HG03066 (cell line): Measurements from ENCODE around the gene TBC1D22A.

ENCODE experiments used
- ATAC-seq: cut with Tn5 transposase; IDR thresholded peaks from one replicate; pipeline ENCODE4 v1.9.1; 2021; ENCODE audit warnings: low read depth; ENCODE audit not compliant: unreplicated experiment

TBC1D22A gene

DNA sequence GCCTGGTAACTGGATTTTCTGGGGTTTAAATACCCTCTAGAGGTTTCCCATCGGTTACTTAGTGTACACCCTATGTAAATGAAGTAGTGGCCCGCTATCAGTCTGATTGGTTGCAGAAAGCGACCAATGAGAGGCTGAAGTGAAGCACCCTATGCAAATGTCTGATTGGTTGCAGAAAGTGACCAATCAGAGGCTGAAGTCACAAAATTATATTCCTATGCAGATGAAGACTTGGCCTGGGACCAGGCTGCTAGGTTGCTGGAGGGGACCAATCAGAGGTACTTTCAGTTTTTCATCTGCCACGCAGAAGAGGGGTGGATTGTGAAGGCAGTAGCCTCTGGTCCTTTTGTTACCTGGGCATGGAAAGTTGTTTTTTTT, 134.8 kb downstream of the TBC1D22A start:
- ATAC-seq: no peak

DNA sequence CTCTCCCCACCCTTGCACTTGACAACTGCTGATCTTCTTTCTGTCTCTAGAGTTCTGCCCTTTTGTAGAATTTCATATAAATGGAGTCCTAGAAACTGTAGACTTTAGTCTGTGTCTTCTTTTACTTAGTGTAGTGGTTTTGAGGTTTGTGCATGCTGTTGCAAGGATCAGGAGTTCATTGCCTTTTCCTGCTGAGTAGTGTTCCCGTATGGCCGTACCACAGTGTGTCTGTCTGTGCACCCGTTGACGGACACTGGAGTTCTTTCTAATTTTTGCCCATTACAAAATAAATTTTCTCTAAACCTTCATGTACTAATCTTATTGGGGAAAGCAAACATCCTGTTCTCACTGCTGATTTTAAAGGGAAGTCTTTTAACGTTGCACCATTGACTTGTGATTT, 138.1 kb downstream of the TBC1D22A start:
- ATAC-seq: no peak

DNA sequence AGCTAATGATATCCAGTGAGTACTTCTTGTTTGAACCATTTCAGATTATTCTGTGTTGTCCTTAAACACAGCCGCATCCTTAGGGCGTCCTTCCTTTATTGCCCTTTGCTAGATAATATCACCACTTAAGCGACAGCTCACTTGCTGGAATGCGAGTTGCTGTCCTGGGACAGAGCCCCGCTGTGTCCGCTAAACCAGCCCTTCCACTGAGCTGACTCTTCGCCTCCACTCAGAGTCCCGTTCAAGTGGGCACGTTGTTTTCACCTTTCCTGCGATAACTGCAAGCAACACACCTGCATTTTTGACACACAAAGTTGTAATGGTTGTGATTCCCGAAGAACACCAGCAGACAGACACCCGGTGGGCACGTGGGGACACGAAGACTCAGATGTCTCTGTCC, 140.0 kb downstream of the TBC1D22A start:
- ATAC-seq: no peak

DNA sequence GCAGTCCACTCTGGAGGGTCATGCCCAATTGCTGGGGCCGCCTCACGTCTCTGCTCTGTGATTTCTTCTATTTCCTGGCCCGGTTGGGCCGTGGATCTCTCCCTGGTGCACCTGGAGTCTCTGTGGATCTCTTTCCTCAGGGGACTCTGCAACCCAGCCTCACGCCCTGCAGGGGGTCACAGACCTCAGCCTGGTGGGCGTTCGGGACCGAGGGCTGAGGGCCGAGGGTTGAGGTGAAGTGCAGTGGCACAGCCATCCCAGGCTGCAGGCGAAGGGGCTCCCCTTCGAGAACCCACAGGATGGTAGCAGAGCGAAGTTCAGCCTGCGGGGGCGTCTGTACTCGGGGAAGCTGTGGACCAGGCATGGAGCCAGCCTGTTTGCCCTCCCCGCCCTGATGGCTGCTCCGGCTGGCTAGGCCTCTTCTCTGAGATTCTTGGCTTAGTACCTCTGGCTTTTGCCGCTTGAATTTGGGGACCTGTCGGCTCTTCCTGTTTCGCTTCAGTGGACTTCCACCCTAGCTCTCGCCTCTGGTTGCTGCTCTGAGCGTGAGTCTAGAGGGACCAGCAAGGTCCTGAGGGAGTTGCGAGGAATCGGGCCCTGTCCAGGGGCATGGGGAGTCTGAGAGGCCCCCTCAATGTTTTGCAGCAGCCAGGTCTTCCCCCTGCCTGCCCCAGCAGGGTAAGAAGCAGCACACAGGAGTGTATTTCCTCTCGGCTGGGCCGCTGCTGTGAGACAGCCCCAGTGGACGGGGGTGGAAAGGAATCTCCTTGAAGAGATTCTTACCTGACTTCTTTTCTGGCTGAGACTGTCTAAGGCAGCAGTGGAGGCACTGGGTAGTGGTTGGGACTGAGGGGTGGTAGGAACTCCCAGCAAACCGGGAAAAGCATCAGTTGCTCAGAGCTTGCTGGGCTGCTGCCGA, 140.8 kb downstream of the TBC1D22A start:
- no peak for ATAC-seq

DNA sequence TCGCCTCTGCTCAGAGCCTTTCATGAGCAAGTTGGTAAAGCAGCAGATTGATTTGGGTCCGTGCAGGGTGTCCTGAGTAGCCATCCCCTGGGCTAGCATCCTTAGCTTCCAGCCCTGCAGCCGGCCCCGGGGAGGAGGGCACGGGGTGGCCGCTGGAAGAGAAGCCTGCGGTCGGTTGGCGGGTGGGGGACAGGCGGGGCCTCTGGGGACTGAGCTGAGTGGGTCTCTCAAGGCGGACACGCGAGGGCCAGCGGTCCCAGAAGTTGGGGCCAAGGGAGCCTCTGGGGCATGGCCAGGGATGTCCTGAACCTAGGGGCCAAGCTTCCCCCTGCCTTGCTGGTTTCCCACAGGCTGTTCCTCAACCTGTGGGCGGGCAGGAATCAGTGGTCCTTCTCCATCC, 143.0 kb downstream of the TBC1D22A start:
- ATAC-seq: no peak

DNA sequence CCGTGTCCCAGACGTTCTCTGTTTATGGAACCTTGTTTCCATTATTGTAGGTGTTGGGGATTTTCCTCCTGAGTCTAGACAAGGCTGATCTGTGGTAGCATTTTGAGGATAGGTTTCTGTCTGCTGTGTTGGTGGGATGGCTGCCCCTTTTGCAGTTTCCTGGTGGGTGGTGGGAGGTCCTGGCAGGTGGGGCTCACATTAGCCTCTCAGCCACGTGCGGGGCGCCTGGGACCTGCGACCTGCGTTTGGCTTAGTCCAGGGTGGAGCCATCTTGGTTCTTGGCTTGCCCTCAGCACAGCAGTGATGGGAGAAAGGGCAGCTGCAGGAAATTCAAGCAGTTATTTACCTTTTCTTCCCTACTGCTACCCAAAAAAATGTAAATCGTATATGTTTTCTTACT, 143.4 kb downstream of the TBC1D22A start:
- ATAC-seq: no peak

DNA sequence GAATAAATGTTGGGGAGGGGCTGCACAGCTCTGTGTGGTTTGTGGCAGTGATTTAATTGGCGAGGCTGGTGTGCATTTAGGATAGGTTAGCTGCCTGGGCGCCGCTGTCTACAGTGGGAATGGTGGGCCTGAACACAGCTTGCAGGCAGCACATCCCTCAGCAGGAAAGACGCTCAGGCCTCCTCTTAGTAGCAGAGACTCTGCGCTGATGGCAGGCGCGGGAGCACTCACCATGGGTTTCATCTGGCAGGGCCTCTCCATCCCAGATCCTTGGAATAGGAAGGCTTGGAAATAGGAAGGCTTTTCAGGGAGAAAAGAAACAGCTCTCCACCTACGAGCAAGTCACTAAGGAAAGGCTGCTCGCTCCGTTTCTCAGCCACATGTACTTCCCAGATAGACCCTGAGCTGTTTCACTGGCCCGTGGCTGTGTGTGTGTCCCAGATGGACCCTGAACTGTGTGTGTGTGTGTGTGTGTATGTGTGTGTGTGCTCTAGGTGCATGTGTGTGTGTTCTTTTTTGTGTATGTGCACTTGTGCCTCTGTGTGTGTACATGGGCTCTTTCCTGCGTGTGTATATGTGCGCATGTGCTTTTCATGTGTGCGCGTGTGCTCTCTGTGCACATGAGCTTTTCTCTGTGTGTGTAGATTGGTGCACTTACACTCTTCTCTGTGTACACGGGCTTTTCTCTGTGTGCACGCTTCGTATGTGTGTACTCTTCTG, 144.0 kb downstream of the TBC1D22A start:
- ATAC-seq: no peak

DNA sequence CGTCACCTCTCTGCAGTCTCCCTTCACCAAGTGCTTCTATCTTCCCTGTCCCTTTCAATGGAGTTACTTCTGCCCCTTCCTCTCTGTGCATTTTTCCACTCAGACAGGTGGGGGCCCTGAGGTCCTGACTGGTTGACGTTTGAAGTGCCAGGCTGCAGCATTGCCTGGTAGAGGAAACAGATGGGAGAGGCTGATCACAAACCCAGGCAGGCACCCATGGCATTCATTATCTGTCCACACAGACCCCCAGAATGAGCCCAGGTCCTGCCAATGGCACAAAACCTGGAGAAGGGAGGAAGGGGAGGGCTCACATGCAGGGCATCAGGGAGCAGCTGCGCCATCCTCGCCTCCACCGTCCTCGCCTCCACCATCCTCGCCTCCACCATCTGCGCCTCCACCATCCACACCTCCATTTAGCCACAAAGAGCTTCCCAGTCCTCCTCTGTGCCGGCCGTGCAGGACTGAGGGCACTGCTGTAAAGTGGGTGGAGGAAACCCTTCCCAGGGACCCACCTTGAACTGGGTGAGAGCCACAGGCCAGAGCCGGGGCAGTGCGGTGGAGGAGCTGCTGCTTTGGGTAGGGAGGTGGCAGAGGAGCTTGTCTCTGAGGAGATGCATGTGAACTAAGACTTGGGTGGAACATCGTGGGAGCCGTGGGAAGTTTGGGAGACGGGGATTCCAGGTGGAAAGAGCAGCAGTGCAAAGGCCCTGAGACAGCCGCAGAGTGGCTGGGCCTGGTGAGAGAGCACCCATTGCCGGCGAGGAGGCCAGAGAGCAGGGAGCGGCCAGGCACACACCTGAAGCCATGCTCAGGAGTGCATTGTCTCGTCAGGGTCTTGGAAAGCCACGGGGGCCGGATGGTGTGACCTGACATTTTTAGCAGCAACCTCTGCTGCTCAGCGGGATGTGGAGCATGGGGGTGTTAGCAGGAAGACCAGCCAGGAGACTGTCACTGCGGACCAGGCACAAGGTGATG, 145.1 kb downstream of the TBC1D22A start:
- no peak for ATAC-seq

DNA sequence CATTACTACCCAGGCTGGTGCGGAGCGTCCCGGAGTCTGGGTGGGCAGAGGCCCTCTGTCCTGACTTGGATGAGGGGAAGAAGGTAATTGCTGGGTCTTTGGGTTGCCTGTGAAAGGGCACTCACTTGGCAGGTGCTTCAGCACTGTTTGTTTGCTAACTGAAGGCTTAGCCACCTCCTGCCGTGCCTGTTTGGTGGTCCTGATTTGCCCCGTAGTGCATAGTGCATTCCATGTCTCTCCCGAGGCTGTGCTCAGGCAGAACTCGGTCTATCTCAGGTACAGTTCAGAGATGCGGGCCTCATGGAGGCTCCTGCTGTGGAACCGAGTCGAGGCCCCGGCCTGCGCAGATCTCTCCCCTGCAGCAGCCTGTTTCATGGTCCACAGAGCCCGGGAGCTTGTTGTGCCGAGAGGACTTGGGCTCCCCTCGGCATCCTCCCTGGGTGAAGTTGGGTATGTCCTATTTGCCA, 146.2 kb downstream of the TBC1D22A start:
- no peak for ATAC-seq

DNA sequence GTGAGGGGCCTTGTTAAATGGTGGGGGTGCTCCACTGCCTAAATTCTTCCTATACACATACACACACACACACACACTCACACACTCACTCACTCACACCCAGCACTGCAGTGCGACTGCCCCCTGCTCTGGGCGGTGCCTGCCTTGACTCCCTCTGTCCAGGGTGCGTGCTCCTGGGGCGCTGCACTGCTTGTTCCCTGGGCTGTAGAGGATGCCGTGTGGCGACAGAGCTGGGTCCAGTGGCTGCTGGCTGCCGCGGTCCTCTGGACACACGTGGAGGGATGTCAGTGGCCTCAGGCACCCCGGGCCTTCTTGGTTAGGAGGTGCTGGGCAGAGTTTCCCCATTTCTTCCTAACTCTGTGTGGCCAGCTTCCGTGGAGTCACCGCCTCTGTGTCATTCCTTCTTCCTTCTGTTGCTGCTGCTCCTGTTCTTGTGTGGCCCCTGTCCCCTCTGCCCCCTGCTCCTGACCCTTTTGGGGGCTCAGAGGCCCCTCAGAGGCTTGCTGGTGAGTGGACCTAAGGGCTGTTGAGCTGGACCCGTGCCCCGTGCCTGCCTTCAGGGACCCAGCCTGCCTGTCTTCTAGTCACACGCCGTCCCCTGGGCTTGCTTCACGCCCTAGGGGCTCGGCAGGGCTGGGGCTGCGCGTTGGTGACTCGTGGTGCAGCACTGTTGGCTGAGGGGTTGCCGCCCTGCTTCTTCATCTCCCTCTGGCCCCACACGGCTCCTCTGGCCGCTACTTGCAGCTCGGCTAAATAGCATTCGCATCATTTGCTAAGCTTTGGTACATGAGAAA, 147.0 kb downstream of the TBC1D22A start:
- ATAC-seq: no peak

DNA sequence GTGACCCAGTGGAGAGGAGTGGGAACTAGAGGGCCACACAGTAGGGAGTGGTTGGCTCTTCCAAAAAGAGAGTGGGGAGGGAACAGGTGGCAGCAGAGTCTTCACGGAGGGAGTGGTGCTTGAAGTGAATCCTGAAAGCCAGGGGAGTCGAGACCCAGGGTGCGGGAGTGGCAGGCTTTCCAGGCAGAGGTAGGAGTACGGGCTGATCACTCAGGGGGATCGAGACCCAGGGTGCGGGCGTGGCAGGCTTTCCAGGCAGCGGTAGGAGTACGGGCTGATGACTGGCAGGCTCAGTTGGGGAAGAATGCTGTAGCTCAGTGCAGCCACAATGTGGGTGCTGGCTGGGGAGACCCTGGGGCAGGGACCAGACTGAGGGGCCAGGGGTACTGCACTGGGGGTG, 148.2 kb downstream of the TBC1D22A start:
- no peak for ATAC-seq

DNA sequence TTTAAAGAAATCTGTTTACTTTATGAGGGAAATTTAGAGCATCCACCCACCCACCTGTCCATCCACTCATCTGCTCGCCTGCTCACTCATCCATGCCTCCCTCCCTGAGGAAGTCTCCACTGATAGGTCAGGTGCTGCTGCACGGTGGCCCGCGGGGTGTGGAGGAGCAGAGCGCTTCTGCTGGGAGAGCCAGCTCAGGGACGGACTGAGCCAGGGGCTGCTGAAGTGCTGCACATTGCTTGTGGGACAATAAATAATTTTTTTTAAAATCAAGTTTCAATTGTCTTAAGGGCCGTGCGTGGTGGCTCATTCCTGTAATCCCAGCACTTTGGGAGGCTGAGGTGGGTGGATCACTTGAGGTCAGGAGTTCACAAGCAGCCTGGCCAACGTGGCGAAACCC, 148.9 kb downstream of the TBC1D22A start:
- ATAC-seq: no peak

DNA sequence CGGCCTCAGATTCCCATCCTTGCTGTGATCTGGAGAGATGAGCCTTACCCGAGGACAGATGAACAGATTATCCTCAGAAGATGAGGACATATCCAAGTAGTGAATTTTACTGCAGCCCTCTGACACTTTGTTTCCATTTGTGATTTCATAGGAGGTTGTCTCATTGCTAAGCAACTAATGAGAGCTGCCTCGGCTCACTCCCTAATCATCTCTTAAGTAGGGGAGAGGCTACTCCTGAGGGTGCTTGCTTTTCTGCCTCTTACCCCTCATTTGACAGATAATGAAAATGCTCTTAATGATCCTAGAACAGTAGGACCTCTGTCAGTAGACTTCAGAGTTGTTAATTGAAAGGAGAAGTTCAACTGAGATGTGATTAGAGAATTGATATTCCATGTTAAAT, 150.9 kb downstream of the TBC1D22A start:
- ATAC-seq: no peak

DNA sequence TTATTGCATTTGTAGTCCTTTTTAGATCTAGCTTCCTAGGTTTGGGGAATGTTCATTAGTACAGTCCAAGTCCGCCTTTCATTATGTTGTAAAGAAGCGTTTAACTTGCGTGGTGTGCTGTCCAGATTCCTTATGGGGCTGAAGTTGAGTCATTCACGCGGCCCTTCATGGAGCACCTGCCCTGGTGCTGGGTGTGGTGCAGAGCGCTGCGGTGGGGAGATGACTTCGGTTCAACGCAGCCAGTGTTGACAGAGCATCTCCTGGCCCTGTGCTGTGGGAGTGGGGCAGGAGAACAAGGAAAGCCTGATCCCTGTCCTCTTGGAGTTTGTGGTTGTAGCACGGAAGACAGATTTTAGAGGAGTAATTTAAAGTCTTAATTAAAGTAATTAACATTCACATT, 152.0 kb downstream of the TBC1D22A start:
- ATAC-seq: no peak

DNA sequence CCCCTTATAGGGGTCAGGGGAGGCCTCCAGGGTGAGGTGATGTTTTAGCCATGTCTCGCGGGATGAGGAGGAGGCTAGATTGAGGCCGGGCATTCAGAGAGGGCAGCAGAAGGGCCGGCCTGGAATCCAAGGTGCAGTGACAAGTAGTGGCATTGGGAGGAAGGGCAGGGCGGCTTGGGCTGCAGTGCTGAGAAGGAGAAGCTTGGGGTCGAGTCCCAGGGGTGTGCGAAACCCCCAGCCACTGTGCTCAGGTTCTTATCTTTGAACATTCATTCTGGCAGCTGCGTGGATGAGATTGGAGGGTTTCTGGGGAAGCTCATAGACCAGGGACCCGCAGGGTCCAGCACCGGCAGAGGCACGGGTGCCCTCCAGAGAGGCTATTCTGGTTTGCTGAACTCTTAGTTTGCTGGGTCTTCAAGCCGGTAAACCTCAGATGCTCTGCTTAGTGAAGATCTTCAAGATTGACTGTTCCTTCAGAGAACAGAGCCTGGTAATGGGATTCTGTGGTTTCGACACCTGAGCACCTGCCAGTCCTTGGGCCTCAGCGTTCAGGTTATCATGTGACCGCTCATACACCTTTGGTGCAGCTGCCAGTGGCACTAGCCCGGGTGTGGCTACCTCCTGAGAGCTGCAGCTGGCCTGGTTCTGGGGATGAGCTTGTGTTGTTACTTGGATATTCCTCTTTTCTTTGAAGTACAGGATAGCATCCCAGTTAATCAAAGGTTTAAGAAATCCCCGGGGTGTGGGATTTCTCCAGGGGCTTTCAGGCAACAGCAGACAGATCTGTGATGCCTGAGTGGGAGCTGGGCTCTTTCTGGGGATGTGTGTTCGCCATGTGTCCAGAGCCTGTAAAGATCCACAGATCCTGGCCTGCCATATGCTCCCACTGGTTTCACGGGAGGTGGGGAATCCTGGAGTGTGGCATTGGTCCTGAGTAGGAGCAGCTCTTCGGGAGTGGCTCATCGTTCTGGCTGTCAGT, 152.8 kb downstream of the TBC1D22A start:
- ATAC-seq: no peak

DNA sequence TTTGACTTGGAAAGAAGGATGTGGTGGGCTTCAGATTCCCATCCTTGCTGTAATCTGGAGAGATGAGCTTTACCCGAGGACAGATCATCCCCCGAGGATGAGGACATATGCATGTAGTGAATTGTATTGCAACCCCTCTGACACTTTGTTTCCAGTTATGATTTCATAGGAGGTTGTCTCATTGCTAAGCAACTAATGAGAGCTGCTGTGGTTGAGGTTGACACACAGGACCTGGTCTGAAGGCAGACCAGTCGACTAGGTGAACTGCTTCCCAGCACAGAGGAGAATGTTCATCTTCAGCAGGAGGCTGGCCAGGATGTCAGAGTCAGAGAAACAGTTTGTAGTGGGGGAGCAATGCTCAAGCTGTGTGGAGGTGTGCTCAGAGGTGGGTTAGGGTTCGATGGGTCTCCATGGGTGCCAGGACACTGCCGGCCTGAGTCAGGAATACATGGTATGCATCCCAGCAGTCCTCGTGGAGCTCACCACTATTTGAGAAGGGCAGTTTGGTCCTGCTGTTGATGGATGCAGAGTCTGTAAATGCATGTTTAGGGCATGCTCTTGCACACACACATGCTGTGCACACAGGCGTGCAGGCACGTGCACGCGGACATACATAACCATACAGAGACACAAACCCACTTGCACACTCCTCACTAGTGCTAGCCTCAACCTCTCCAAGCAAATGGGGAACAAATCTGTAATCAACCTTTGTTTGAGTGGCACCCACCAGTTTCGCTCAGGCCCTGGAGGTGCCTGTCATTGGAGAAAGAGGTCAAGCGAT, 153.7 kb downstream of the TBC1D22A start:
- ATAC-seq: no peak

DNA sequence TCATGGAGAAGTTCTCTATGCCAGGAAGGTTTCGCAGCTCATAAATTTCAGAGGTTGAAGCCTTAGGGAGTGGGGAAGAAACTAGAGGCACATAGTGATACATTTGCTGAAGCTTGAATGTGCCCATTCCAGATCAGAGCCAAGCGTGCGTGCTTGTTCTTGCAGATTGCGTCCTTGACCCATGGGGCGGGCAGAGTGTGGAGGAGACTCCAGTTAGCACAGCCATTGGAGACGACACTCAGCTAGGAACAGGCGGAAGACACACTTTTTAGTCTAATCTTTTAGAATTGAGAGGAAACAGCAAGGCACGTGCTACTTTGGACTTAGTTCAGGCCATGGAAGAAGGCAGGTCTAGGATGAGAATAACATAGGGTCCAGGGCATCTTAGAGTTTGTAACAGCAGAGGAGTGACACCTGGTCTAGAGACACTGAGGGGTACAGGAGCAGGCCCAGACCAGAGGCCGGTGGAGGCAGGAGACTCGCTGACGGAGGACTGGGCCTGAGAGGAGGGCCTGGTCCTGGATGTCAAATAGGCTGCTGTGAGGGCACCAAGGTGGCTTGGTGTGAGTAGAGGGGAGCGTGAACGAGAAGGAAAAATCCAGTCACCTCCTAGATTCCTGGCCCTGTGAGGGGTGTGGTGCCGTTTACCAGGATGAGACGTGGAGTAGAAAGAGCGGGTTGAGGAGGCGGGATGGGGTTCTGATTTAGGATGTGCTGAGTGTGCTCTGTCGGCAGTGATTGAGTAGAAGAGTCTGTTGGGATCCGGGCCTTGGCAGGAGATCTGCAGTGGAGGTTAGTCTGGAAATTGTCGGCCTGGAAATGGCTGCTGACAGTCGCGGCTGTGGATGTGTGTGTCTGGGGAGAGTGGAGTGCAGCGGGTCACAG, 154.7 kb downstream of the TBC1D22A start:
- no peak for ATAC-seq
